Measurements from ENCODE around the gene CCDC192. TPM values are rescaled to one million over a fixed set of nuclear protein-coding genes. Genes with fewer than 3 reads are reported as not detected.

The CCDC192 gene
- total RNA-seq, 2 donors from 2014 or later, result not detected

DNA sequence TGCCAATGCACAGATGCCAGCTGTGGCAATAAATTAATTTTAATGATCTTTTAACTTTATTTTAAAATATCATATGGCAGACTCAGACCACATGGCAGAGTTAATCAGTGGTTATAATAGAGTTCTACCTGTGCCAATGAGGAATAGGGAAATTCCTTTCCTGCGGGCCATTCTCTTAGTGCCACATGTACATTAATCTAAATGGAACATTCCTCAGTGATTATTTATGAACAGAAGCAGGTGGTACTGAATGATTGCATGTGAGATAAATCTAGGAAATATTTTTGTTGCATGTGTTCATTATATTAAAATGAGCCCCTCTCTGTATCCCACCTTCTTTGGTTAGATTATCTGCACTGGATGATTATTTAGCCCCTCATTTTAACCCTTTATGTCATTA is 102.3 kb downstream of the CCDC192 start:
- Histone ChIP-seq H3K27me3 (no peaks in the 10 kb centered on the region), H3K36me3 (replicated peaks in 1 of 2; ENCODE audit: insufficient read depth in 1 of 2, low read depth in 2 of 2) (no peaks in the 10 kb centered on the region), H3K4me1 (no peaks in the 10 kb centered on the region), H3K4me3 (no peak overlapping the region), H3K9me3 (no peaks in the 10 kb centered on the region), H3K27ac (no peak overlapping the region)
- TF ChIP-seq, protein P1, sequence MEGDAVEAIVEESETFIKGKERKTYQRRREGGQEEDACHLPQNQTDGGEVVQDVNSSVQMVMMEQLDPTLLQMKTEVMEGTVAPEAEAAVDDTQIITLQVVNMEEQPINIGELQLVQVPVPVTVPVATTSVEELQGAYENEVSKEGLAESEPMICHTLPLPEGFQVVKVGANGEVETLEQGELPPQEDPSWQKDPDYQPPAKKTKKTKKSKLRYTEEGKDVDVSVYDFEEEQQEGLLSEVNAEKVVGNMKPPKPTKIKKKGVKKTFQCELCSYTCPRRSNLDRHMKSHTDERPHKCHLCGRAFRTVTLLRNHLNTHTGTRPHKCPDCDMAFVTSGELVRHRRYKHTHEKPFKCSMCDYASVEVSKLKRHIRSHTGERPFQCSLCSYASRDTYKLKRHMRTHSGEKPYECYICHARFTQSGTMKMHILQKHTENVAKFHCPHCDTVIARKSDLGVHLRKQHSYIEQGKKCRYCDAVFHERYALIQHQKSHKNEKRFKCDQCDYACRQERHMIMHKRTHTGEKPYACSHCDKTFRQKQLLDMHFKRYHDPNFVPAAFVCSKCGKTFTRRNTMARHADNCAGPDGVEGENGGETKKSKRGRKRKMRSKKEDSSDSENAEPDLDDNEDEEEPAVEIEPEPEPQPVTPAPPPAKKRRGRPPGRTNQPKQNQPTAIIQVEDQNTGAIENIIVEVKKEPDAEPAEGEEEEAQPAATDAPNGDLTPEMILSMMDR (IDR thresholded peaks at IDR 0.05), result no peak
- TF ChIP-seq POLR2A (IDR thresholded peaks at IDR 0.05), result no peak
- DNase-seq, result no peak
- ATAC-seq, result no peak
- 26 to 29% methylated on average over 1 of the region's 1 CpG for WGBS, 2 donors
- intact Hi-C loops (cut with DNase I), result no loop called here

DNA sequence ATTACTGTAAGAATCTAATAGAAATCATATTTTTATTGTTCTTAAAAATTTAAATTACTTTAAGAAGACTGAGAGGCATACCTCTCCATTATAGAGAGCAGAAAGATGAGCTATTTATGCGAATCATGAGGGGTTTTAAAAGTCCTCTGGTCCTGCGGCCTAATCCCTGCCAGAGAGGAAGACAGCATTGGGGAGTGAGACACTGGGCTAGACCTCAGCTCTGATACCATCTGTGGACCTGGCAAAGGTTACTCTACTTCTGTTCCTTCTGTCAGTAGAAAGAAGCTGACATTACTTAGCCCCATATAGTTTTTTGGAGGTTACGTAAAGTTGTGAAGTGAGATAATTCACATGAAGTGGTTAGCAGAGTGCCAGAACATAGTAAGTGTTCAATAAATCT is 103.6 kb downstream of the CCDC192 start:
- TF ChIP-seq, protein P1 (IDR thresholded peaks at IDR 0.05), result no peak
- no peak for TF ChIP-seq POLR2A (IDR thresholded peaks at IDR 0.05)
- intact Hi-C loops (cut with DNase I), result no loop called here
- Histone ChIP-seq H3K4me3 (no peak overlapping the region), H3K27ac (no peak overlapping the region), H3K9me3 (no peaks in the 10 kb centered on the region), H3K27me3 (no peaks in the 10 kb centered on the region), H3K4me1 (no peaks in the 10 kb centered on the region), H3K36me3 (replicated peaks in 1 of 2; ENCODE audit: insufficient read depth in 1 of 2, low read depth in 2 of 2) (no peaks in the 10 kb centered on the region)
- ATAC-seq (no peak), DNase-seq (no peak)
- 84 to 88% methylated on average over 3 of the region's 3 CpGs for WGBS, 2 donors

DNA sequence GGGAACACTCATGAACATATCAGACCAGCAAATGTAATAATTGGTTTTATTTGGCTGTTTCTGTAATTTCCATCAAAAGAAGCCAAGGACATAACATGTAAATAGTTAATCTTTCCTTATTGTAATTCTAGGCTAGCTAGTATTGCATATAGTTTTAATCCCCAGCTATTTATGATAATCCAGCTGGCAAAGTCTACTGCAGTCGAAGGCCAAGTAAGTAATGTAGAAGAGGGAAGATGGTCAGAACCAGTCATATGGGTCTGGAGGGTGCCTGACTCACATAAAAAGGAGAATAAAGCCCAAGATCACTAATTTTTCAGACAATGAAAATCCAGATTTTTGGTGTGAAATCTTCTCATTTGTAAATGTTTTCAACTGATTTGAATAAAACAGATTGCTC is 106.3 kb downstream of the CCDC192 start:
- ATAC-seq (no peak), DNase-seq (no peak)
- H3K27ac ChIP-seq, result no peak overlapping the region
- H3K9me3 ChIP-seq, result no peaks in the 10 kb centered on the region
- no peak overlapping the region for H3K4me3 ChIP-seq
- 91 to 100% methylated on average over 1 of the region's 1 CpG for WGBS, 2 donors
- no peak for TF ChIP-seq POLR2A (IDR thresholded peaks at IDR 0.05)
- TF ChIP-seq, protein P1 (IDR thresholded peaks at IDR 0.05), result no peak
- H3K27me3 ChIP-seq, result no peaks in the 10 kb centered on the region
- no peaks in the 10 kb centered on the region for H3K4me1 ChIP-seq
- no peaks in the 10 kb centered on the region for H3K36me3 ChIP-seq (replicated peaks in 1 of 2; ENCODE audit: insufficient read depth in 1 of 2, low read depth in 2 of 2)
- intact Hi-C loops (cut with DNase I), result no loop called here

DNA sequence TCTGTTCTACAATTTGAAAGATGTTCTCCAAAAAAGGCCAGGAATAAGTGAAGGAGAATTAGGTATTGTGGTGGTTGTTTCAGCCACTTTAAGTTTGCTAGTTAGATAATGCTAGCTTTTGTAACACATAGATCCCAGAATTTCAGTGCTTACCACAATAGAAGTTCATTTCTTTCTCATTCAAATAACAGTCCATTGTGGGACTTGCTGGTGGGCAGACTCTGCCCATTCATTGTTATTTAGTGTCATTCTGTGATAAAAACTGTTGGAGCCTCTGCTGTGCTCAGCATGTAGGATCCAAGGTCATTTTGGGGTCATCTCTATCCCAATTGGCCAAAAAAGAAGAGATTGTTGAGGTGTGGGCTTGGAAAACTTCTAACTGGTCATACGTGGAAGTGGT is 106.8 kb downstream of the CCDC192 start:
- no peak for DNase-seq
- TF ChIP-seq POLR2A (IDR thresholded peaks at IDR 0.05), result no peak
- TF ChIP-seq, protein P1 (IDR thresholded peaks at IDR 0.05), result no peak
- Histone ChIP-seq H3K27ac (no peak overlapping the region), H3K36me3 (replicated peaks in 1 of 2; ENCODE audit: insufficient read depth in 1 of 2, low read depth in 2 of 2) (no peaks in the 10 kb centered on the region), H3K27me3 (no peaks in the 10 kb centered on the region), H3K4me3 (no peak overlapping the region), H3K4me1 (no peaks in the 10 kb centered on the region), H3K9me3 (no peaks in the 10 kb centered on the region)
- ATAC-seq, result no peak
- intact Hi-C loops (cut with DNase I), result no loop called here
- 63 to 88% methylated on average over 1 of the region's 1 CpG for WGBS, 2 donors

DNA sequence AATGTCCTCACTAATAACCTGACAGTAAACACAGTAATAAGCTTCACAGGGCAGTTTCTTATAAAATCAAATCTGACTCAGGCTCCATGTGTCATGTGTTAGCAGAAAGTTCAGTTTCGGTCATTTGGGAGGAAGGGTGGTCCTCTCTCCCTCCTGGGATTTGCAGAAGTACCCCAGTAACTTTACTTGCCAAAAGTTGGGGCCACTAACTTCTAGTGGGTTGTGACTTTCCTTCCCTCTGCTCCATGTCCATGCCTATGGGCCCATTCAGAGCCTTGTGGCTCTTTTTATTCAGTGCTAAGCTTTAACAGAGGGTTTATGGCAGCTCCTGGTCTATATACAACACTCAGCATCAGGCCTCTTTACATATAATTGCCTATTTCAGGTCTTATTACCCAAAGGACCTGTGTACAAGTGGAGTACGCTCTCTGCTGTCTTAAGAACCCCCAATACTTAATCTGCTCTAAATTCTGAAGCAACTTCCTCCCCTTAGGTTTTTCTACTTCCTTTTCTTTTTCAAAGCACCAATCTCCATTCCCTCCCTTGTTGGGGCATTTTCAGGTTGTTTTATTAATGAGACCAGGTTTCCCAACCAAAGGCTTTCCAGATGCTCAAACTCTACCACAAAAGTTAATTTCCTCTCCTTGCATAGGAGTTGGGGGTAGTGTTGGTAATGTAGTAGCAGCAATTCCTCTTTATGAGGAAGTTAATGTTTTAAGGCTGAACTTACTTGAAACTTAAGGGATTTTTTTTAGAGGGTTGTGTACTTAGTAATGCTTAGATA is 107.7 kb downstream of the CCDC192 start:
- no peaks in the 10 kb centered on the region for H3K27me3 ChIP-seq
- no peaks in the 10 kb centered on the region for H3K9me3 ChIP-seq
- no peaks in the 10 kb centered on the region for H3K4me1 ChIP-seq
- TF ChIP-seq, protein P1 (IDR thresholded peaks at IDR 0.05), result no peak
- TF ChIP-seq POLR2A (IDR thresholded peaks at IDR 0.05), result no peak
- intact Hi-C loops (cut with DNase I), result no loop called here
- H3K4me3 ChIP-seq, result no peak overlapping the region
- no peaks in the 10 kb centered on the region for H3K36me3 ChIP-seq (replicated peaks in 1 of 2; ENCODE audit: insufficient read depth in 1 of 2, low read depth in 2 of 2)
- ATAC-seq, result no peak
- no peak for DNase-seq
- H3K27ac ChIP-seq, result no peak overlapping the region
- WGBS, 2 donors, result 83 to 98% methylated on average over 2 of the region's 2 CpGs
